Adrenal gland (tissue), 5 donors: ENCODE measurements around the gene FAM9C.

Experiments used
- CTCF ChIP-seq, 6 experiments: fragments of 450-650 bp in 4 of 6; fragments of 200-600 bp in 2 of 6; sonication (generic) in 1 of 6; IDR thresholded peaks; 1 replicate in 5 of 6; 2 replicates in 1 of 6; pipeline versions ENCODE4 v1.5.1 to v1.8.0; 2016 to 2021; ENCODE audit warnings: antibody characterized with exemption in 6 of 6, mild to moderate bottlenecking in 2 of 6, moderate library complexity in 1 of 6
- POLR2A ChIP-seq, 2 donors: fragments of 450-650 bp; IDR thresholded peaks; one replicate each; pipeline ENCODE4 v1.6.1; 2017; ENCODE audit warnings: antibody characterized with exemption in 2 of 2, mild to moderate bottlenecking in 2 of 2, moderate library complexity in 1 of 2
- donor health status: DM: no; HTN: no; CAD: no.

GRCh38 chrX:13051529-13052172 is 7.2 kb upstream of the FAM9C start:
- TF ChIP-seq CTCF (IDR thresholded peaks at IDR 0.05) (no peak), POLR2A (IDR thresholded peaks at IDR 0.05) (no peak)
